ENCODE results near the gene CXXC5. TPM values are rescaled to one million over a fixed set of nuclear protein-coding genes. Genes with fewer than 3 reads are reported as not detected.

Gene CXXC5
- total and polyA plus RNA-seq, 2 experiments from 2014 or later: 90.9 to 106 TPM

GRCh38 chr5:139695178-139695573, 47.0 kb downstream of the CXXC5 start:
- Histone ChIP-seq H3K9me2 (replicated peaks; ENCODE audit: insufficient read depth) (no peaks in the 10 kb centered on the region), H2AFZ (no peak overlapping the region), H3K27me3 (no peaks in the 10 kb centered on the region), H3K79me2 (no peaks in the 10 kb centered on the region), H4K20me1 (ENCODE audit: insufficient read depth, poor library complexity, severe bottlenecking) (no peaks in the 10 kb centered on the region), H3K36me3 (replicated peaks; ENCODE audit: insufficient read depth, low read depth) (no peaks in the 10 kb centered on the region), H3K4me2 (no peak overlapping the region), H3K27ac (peak overlapping the region; percentile 61), H3K4me1 (ENCODE audit: insufficient read depth) (peaks cover 50% of the 10 kb centered on the region), H3K4me3 (no peak overlapping the region), H3K9me3 (ENCODE audit: low read depth) (no peaks in the 10 kb centered on the region)
- WGBS (ENCODE audit: low lambda C conversion rate, missing lambda C conversion rate): 91% methylated on average over 2 of the region's 2 CpGs
- TF ChIP-seq, protein P1, sequence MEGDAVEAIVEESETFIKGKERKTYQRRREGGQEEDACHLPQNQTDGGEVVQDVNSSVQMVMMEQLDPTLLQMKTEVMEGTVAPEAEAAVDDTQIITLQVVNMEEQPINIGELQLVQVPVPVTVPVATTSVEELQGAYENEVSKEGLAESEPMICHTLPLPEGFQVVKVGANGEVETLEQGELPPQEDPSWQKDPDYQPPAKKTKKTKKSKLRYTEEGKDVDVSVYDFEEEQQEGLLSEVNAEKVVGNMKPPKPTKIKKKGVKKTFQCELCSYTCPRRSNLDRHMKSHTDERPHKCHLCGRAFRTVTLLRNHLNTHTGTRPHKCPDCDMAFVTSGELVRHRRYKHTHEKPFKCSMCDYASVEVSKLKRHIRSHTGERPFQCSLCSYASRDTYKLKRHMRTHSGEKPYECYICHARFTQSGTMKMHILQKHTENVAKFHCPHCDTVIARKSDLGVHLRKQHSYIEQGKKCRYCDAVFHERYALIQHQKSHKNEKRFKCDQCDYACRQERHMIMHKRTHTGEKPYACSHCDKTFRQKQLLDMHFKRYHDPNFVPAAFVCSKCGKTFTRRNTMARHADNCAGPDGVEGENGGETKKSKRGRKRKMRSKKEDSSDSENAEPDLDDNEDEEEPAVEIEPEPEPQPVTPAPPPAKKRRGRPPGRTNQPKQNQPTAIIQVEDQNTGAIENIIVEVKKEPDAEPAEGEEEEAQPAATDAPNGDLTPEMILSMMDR (IDR thresholded peaks at IDR 0.05; ENCODE audit: poor library complexity): no peak
- TF ChIP-seq EZH2phosphoT487 (IDR thresholded peaks at IDR 0.05; ENCODE audit: low read depth, severe bottlenecking, unreplicated experiment): no peak
- TF ChIP-seq EZH2 (IDR thresholded peaks at IDR 0.05; ENCODE audit: borderline replicate concordance): no peak
- DNase-seq (ENCODE audit: low spot score): no peak

DNA sequence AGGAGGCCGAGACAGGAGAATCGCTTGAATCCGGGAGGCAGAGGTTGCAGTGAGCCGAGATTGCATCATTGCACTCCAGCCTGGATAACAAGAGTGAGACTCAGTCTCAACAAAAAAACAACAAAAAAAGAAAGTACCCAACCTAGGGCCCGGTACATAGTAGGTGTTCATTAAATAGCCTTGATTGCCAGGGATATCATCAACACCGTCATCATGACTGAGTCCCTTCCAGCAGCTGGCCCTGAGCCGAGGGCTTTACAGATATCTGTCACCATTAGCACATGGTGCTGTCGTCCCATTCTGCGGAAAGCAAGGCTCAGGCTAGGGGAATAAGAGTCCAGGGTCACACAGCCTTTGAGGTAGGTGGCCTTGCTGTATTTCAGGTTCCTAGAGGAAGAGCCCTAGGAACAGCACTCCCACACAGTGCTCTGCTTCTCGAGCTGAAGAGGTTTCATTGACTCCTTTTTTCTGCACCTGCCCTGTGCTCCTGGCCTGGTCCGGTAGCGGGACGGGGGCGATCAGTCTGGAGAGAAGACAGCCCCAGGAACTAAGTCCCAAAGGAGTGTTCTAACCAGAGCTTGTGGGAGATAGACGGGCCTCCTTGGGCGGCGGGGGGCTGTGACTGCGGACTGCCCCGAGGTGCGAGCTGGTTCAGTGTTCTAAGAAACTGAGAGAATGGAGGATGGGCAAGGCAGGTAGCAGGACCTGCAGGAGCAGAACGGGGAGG, 48.2 kb downstream of the CXXC5 start:
- no peaks in the 10 kb centered on the region for H4K20me1 ChIP-seq (ENCODE audit: insufficient read depth, poor library complexity, severe bottlenecking)
- no peak overlapping the region for H3K4me3 ChIP-seq
- H3K79me2 ChIP-seq: no peaks in the 10 kb centered on the region
- WGBS (ENCODE audit: low lambda C conversion rate, missing lambda C conversion rate): 42% methylated on average over 21 of the region's 21 CpGs
- H3K9me2 ChIP-seq (replicated peaks; ENCODE audit: insufficient read depth): no peaks in the 10 kb centered on the region
- no peaks in the 10 kb centered on the region for H3K9me3 ChIP-seq (ENCODE audit: low read depth)
- H3K4me1 ChIP-seq (ENCODE audit: insufficient read depth): peaks cover 51% of the 10 kb centered on the region
- TF ChIP-seq EZH2 (IDR thresholded peaks at IDR 0.05; ENCODE audit: borderline replicate concordance): no peak
- H2AFZ ChIP-seq: no peak overlapping the region
- DNase-seq (ENCODE audit: low spot score): no peak
- H3K36me3 ChIP-seq (replicated peaks; ENCODE audit: insufficient read depth, low read depth): no peaks in the 10 kb centered on the region
- H3K4me2 ChIP-seq: peak overlapping the region; percentile 80
- H3K27ac ChIP-seq: peak overlapping the region; percentile 93
- H3K27me3 ChIP-seq: no peaks in the 10 kb centered on the region

- Histone ChIP-seq H3K79me2 (no peaks in the 10 kb centered on the region), H3K36me3 (replicated peaks; ENCODE audit: insufficient read depth, low read depth) (no peaks in the 10 kb centered on the region), H3K4me1 (ENCODE audit: insufficient read depth) (peaks cover 58% of the 10 kb centered on the region), H3K27ac (peak overlapping the region; percentile 93), H3K4me3 (no peak overlapping the region), H3K9me2 (replicated peaks; ENCODE audit: insufficient read depth) (no peaks in the 10 kb centered on the region), H3K9me3 (ENCODE audit: low read depth) (no peaks in the 10 kb centered on the region), H3K27me3 (no peaks in the 10 kb centered on the region), H4K20me1 (ENCODE audit: insufficient read depth, poor library complexity, severe bottlenecking) (no peaks in the 10 kb centered on the region), H2AFZ (peak overlapping the region; percentile 54), H3K4me2 (peak overlapping the region; percentile 80)
- DNase-seq (ENCODE audit: low spot score): peak; percentile 94
- whole genome bisulfite sequencing (ENCODE audit: low lambda C conversion rate, missing lambda C conversion rate): 2% methylated on average over 7 of the region's 55 CpGs
- no peak for TF ChIP-seq EZH2phosphoT487 (IDR thresholded peaks at IDR 0.05; ENCODE audit: low read depth, severe bottlenecking, unreplicated experiment)
- TF ChIP-seq, protein P1 (IDR thresholded peaks at IDR 0.05; ENCODE audit: poor library complexity): no peak
- no peak for TF ChIP-seq EZH2 (IDR thresholded peaks at IDR 0.05; ENCODE audit: borderline replicate concordance)
Observed at GRCh38 chr5:139696894-139697658, 48.9 kb downstream of the CXXC5 start.
